Endothelial cell of umbilical vein (primary cell): ENCODE results near the gene C11orf71. TPM values are rescaled to one million over a fixed set of nuclear protein-coding genes. Genes with fewer than 3 reads are reported as not detected.

Source experiments
- BruUV-seq: library from RNA; stranded (reverse); fragments of 400-500 nt; replicated peaks from 2 replicates; lab custom pipeline; 2021; lab: Mats Ljungman, UMichigan
- CTCF ChIA-PET: fragments of 300-600, 350-600 bp; sonication (Branson Sonifier 250); formaldehyde crosslinking; loops from one replicate; lab custom pipeline; 2021; ENCODE audit warnings: antibody characterized with exemption, inconsistent platforms; lab: Charles Lee
- POLR2A ChIA-PET: fragments of 300-600, 350-600 bp; sonication (Branson Sonifier 250); formaldehyde crosslinking; loops from one replicate; lab custom pipeline; 2021; ENCODE audit warnings: antibody characterized with exemption, inconsistent platforms; lab: Charles Lee
- DNase-seq: peaks from one replicate; pipeline ENCODE4 v3.0.0-alpha.2; 2011; ENCODE audit warnings: low read depth, low spot score
- FAIRE-seq: peaks from 2 replicates; lab custom pipeline; 2011; peaks lifted over from hg19 to GRCh38; lab: Jason Lieb, UNC
- H2AFZ ChIP-seq: 2 replicates; pipeline ENCODE4 v1.6.0; 2012; ENCODE audit warnings: low read depth, low read length, control low read depth, inconsistent platforms
- H3K27ac ChIP-seq: 2 replicates; pipeline ENCODE4 v1.5.1; 2011; ENCODE audit warnings: low read depth, mild to moderate bottlenecking, control low read depth, low read length, moderate library complexity; ENCODE audit not compliant: insufficient read depth
- H3K27me3 ChIP-seq, 2 experiments: 2 replicates each; pipeline versions ENCODE4 v1.6.0 to v1.6.1; 2011; ENCODE audit warnings: low read length in 2 of 2, mixed read lengths in 1 of 2; ENCODE audit not compliant: control insufficient read depth in 2 of 2, insufficient read depth in 2 of 2
- H3K36me3 ChIP-seq, 2 experiments: 2 replicates in 1 of 2; 3 replicates in 1 of 2; pipeline ENCODE4 v1.5.1; 2011; ENCODE audit warnings: low read length in 2 of 2, mild to moderate bottlenecking in 1 of 2, moderate library complexity in 1 of 2; ENCODE audit not compliant: control insufficient read depth in 2 of 2, insufficient read depth in 2 of 2; ENCODE audit errors: extremely low read depth in 1 of 2
- H3K4me1 ChIP-seq: 3 replicates; pipeline ENCODE4 v1.5.1; 2011; ENCODE audit warnings: mild to moderate bottlenecking, low read length; ENCODE audit not compliant: control insufficient read depth, insufficient read depth; ENCODE audit errors: extremely low read depth
- H3K4me2 ChIP-seq: 2 replicates; pipeline ENCODE4 v1.6.1; 2011; ENCODE audit warnings: low read length, control low read depth, mixed read lengths; ENCODE audit not compliant: insufficient read depth
- H3K4me3 ChIP-seq, 3 experiments: fragments of 200-600 bp in 1 of 3; sonication (generic), shearing (Covaris generic) in 1 of 3; replicated peaks in 1 of 3; 2 replicates each; pipeline ENCODE4 v1.5.1; 2011 to 2016; ENCODE audit warnings: control low read depth in 3 of 3, low read length in 3 of 3, mild to moderate bottlenecking in 2 of 3, inconsistent platforms in 1 of 3, low read depth in 1 of 3, moderate library complexity in 1 of 3; ENCODE audit not compliant: insufficient read depth in 1 of 3
- H3K79me2 ChIP-seq: 2 replicates; pipeline ENCODE4 v1.6.0; 2012; ENCODE audit warnings: low read length, inconsistent platforms; ENCODE audit not compliant: control insufficient read depth, insufficient read depth
- H3K9ac ChIP-seq: replicated peaks from 2 replicates; pipeline ENCODE3; 2011; ENCODE audit warnings: low read length, control low read depth; ENCODE audit not compliant: insufficient read depth; ENCODE audit errors: extremely low read depth
- H3K9me1 ChIP-seq: replicated peaks from 3 replicates; pipeline ENCODE4 v1.6.0; 2011; ENCODE audit warnings: mild to moderate bottlenecking, low read length; ENCODE audit not compliant: control insufficient read depth, insufficient read depth; ENCODE audit errors: extremely low read depth
- H3K9me3 ChIP-seq: replicated peaks from 2 replicates; pipeline ENCODE4 v1.5.1; 2012; ENCODE audit warnings: low read length, inconsistent platforms; ENCODE audit not compliant: control insufficient read depth, insufficient read depth
- H4K20me1 ChIP-seq: replicated peaks from 2 replicates; pipeline ENCODE3; 2011; ENCODE audit warnings: mild to moderate bottlenecking, low read length; ENCODE audit not compliant: control insufficient read depth, insufficient read depth; ENCODE audit errors: extremely low read depth
- EZH2 ChIP-seq: IDR thresholded peaks from 2 replicates; pipeline ENCODE4 v1.6.1; 2012; ENCODE audit warnings: borderline replicate concordance, low read depth, mild to moderate bottlenecking, moderate library complexity, low read length, inconsistent platforms; ENCODE audit not compliant: severe bottlenecking
- FOS ChIP-seq: IDR thresholded peaks from 2 replicates; pipeline ENCODE4 v1.6.1; 2011; ENCODE audit warnings: mild to moderate bottlenecking, low read length, moderate library complexity, borderline replicate concordance; ENCODE audit not compliant: insufficient read depth
- GATA2 ChIP-seq: IDR thresholded peaks from 2 replicates; pipeline ENCODE4 v1.7.0; 2011; ENCODE audit warnings: low read depth, mild to moderate bottlenecking, moderate library complexity, mixed read lengths, low read length; ENCODE audit not compliant: insufficient read length, insufficient read depth
- JUN ChIP-seq: IDR thresholded peaks from 2 replicates; pipeline ENCODE4 v1.6.1; 2011; ENCODE audit warnings: borderline replicate concordance, low read depth; ENCODE audit not compliant: insufficient read length, insufficient read depth
- MYC ChIP-seq: IDR thresholded peaks from one replicate; pipeline ENCODE4 v1.6.1; 2011; ENCODE audit warnings: mild to moderate bottlenecking, low read depth, low read length
- POLR2A ChIP-seq: IDR thresholded peaks from 2 replicates; pipeline ENCODE4 v1.6.1; 2012; ENCODE audit warnings: low read depth, mild to moderate bottlenecking, control low read depth, low read length
- POLR2AphosphoS5 ChIP-seq: IDR thresholded peaks from 2 replicates; pipeline ENCODE4 v1.6.1; 2012; ENCODE audit warnings: low read depth, mild to moderate bottlenecking, control low read depth, low read length, moderate library complexity; ENCODE audit not compliant: insufficient read depth
- dilution Hi-C: fragments of 300-500 bp; cut with MboI; formaldehyde crosslinking; loops from one replicate; pipeline ENCODE4 v1.15.0; 2019; ENCODE audit warnings: low sequenced_read_pairs; ENCODE audit not compliant: extremely low pct_ligation_motif_present
- intact Hi-C: fragments of 100-400 bp; cut with micrococcal nuclease; formaldehyde crosslinking; loops from one replicate; pipeline ENCODE4 v1.10.0; 2022
- polyA plus RNA-seq, 4 experiments: library from polyadenylated mRNA; depleted of rRNA in 3 of 4; stranded (reverse) in 3 of 4; unstranded in 1 of 4; fragments of >200 nt; gene quantifications; 2 replicates each; pipeline versions ENCODE4 v1.2.1 to v1.2.3, GENCODE V29; 2011 to 2012; ENCODE audit warnings: missing spikeins in 1 of 4
- total RNA-seq: library from RNA; stranded (reverse); gene quantifications from 2 replicates; pipeline ENCODE4 v1.2.3, GENCODE V29; 2021
- TF ChIP-seq, protein P1 (sequence below), 2 donors: IDR thresholded peaks; 1 replicate in 1 of 2; 2 replicates in 1 of 2; pipeline ENCODE4 v1.5.1; 2011; ENCODE audit warnings: low read length in 2 of 2, mild to moderate bottlenecking in 2 of 2, moderate library complexity in 2 of 2, control low read depth in 1 of 2, inconsistent platforms in 1 of 2, low read depth in 1 of 2; ENCODE audit not compliant: insufficient read depth in 1 of 2; ENCODE audit errors: extremely low read depth in 1 of 2
- TF ChIP-seq, protein P2 (sequence below): IDR thresholded peaks from 2 replicates; pipeline ENCODE4 v1.6.1; 2011; ENCODE audit not compliant: insufficient read depth, insufficient read length

The C11orf71 gene
- total and polyA plus RNA-seq, 2 donors (not counting 3 experiments of a cell fraction or from before 2014, with no cell fraction given), result 4.0 to 6.9 TPM

DNA sequence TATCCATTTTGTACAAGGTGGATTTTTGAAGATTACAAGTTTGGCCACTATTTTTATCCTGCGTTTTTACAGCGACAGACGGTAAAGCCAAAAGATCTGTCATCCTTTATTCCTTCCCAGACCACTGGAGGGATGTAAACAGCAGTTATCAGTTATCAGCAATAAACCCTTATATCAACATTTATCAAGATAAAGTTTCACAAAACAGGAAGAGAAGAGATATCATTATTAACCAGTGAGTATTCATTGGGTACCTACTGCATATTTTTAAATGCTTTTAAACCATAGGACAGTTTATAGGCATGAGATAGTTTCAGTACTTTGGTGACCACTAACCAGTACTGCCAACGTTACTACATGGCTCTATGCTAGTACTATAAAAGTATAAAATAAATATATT, 33.1 kb upstream of the C11orf71 start:
- no peak overlapping the region for H3K4me2 ChIP-seq
- H3K36me3 ChIP-seq, result no peaks in the 10 kb centered on the region
- no peak overlapping the region for H2AFZ ChIP-seq
- intact Hi-C loops (no loop called here), dilution Hi-C loops (no loop called here)
- no peaks in the 10 kb centered on the region for H3K27me3 ChIP-seq
- peaks cover 3% of the 10 kb centered on the region for H3K4me1 ChIP-seq
- H3K4me3 ChIP-seq, result no peak overlapping the region
- no peak overlapping the region for H3K9ac ChIP-seq
- no peak for DNase-seq
- ChIA-PET CTCF (no interaction called here), POLR2A (no interaction called here)
- no peaks in the 10 kb centered on the region for H3K9me3 ChIP-seq
- H3K27ac ChIP-seq, result no peak overlapping the region
- no peaks in the 10 kb centered on the region for H4K20me1 ChIP-seq
- BruUV-seq, result no TSS peak
- no peaks in the 10 kb centered on the region for H3K9me1 ChIP-seq
- H3K79me2 ChIP-seq, result no peaks in the 10 kb centered on the region
- FAIRE-seq, result no peak
- TF ChIP-seq FOS, result no peak
- TF ChIP-seq, protein P1, sequence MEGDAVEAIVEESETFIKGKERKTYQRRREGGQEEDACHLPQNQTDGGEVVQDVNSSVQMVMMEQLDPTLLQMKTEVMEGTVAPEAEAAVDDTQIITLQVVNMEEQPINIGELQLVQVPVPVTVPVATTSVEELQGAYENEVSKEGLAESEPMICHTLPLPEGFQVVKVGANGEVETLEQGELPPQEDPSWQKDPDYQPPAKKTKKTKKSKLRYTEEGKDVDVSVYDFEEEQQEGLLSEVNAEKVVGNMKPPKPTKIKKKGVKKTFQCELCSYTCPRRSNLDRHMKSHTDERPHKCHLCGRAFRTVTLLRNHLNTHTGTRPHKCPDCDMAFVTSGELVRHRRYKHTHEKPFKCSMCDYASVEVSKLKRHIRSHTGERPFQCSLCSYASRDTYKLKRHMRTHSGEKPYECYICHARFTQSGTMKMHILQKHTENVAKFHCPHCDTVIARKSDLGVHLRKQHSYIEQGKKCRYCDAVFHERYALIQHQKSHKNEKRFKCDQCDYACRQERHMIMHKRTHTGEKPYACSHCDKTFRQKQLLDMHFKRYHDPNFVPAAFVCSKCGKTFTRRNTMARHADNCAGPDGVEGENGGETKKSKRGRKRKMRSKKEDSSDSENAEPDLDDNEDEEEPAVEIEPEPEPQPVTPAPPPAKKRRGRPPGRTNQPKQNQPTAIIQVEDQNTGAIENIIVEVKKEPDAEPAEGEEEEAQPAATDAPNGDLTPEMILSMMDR (IDR thresholded peaks at IDR 0.05; ENCODE audit: extremely low read depth in 1 of 2, insufficient read depth in 1 of 2, low read depth in 1 of 2, low read length in 2 of 2), result no peak
- no peak for TF ChIP-seq JUN
- TF ChIP-seq POLR2A, result no peak
- no peak for TF ChIP-seq POLR2AphosphoS5

DNA sequence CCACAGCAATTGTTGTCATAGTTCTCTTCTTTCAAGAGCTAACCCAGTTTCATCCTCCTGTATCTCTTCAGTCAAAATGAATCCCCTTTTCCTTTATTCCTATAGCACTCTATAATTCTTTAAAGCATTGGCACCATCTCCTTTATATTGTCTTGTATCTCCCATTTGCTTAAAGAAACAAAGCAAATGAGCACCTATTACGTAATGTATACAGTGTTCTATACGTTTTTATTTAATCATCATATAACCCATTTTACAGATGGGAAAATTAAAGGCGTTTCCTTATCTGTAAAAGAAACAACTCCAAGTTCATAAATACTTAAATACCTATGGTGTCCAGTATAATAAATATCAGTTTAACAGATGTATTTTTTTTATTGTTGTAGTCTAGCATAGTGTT, 32.6 kb upstream of the C11orf71 start:
- Histone ChIP-seq H3K27ac (no peak overlapping the region), H3K79me2 (no peaks in the 10 kb centered on the region), H3K27me3 (no peaks in the 10 kb centered on the region), H3K9me3 (no peaks in the 10 kb centered on the region), H2AFZ (no peak overlapping the region), H3K4me3 (no peak overlapping the region), H3K4me2 (no peak overlapping the region), H3K4me1 (no peaks in the 10 kb centered on the region), H3K9ac (no peak overlapping the region), H3K36me3 (no peaks in the 10 kb centered on the region), H4K20me1 (no peaks in the 10 kb centered on the region), H3K9me1 (no peaks in the 10 kb centered on the region)
- no TSS peak for BruUV-seq
- CTCF ChIA-PET, result no interaction called here
- intact Hi-C loops (no loop called here), dilution Hi-C loops (no loop called here)
- no peak for DNase-seq
- no peak for FAIRE-seq
- TF ChIP-seq, protein P2, sequence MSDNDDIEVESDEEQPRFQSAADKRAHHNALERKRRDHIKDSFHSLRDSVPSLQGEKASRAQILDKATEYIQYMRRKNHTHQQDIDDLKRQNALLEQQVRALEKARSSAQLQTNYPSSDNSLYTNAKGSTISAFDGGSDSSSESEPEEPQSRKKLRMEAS, result no peak
- TF ChIP-seq, protein P1 (IDR thresholded peaks at IDR 0.05; ENCODE audit: extremely low read depth in 1 of 2, insufficient read depth in 1 of 2, low read depth in 1 of 2, low read length in 2 of 2), result no peak
- TF ChIP-seq MYC (no peak), FOS (no peak), EZH2 (no peak), POLR2AphosphoS5 (no peak), POLR2A (no peak), GATA2 (no peak), JUN (no peak)
- POLR2A ChIA-PET, result no interaction called here
